GM12878 (cell line): ENCODE measurements around the gene NCKAP5L. TPM values are rescaled to one million over a fixed set of nuclear protein-coding genes. Genes with fewer than 3 reads are reported as not detected.

Experiments
- ASH2L ChIP-seq: fragments of 300-600, 200-600 bp; sonication (generic); IDR thresholded peaks from 2 replicates; pipeline ENCODE4 v1.6.1; 2017; ENCODE audit warnings: low read depth, mild to moderate bottlenecking, borderline replicate concordance
- ATF7 ChIP-seq: fragments of 450-650 bp; IDR thresholded peaks from 2 replicates; pipeline ENCODE4 v1.6.1; 2016; ENCODE audit warnings: low read depth, mild to moderate bottlenecking
- CBX3 ChIP-seq: fragments of 200-600 bp; sonication (generic); IDR thresholded peaks from 2 replicates; pipeline ENCODE4 v1.6.1; 2016; ENCODE audit warnings: low read depth, borderline replicate concordance
- EED ChIP-seq: sonication (generic); IDR thresholded peaks from 2 replicates; pipeline ENCODE4 v1.6.1; 2016; ENCODE audit warnings: antibody characterized with exemption, low read depth
- EP300 ChIP-seq, 2 experiments: fragments of 150-350 bp in 1 of 2; IDR thresholded peaks; 2 replicates each; pipeline ENCODE4 v1.6.1; 2011 to 2012; ENCODE audit warnings: low read depth in 2 of 2, low read length in 2 of 2, borderline replicate concordance in 1 of 2, improper control_type of control experiment in 1 of 2, inconsistent platforms in 1 of 2; ENCODE audit not compliant: control insufficient read depth in 1 of 2
- FOXM1 ChIP-seq: IDR thresholded peaks from 2 replicates; pipeline ENCODE4 v1.6.1; 2012; ENCODE audit warnings: low read depth, mild to moderate bottlenecking, inconsistent platforms, low read length, moderate library complexity
- GABPA ChIP-seq: IDR thresholded peaks from 2 replicates; pipeline ENCODE4 v1.6.1; 2014; ENCODE audit warnings: antibody characterized with exemption, low read depth, mild to moderate bottlenecking, inconsistent platforms
- GATAD2B ChIP-seq: fragments of 450-650 bp; conservative IDR thresholded peaks from 2 replicates; pipeline ENCODE4 v1.6.1; 2017; ENCODE audit warnings: low read depth, mild to moderate bottlenecking, moderate library complexity
- KLF5 ChIP-seq: fragments of 450-650 bp; IDR thresholded peaks from 2 replicates; pipeline ENCODE4 v1.6.1; 2014; ENCODE audit warnings: mild to moderate bottlenecking; ENCODE audit not compliant: partially characterized antibody
- MTA2 ChIP-seq: fragments of 450-650 bp; IDR thresholded peaks from 2 replicates; pipeline ENCODE4 v1.6.1; 2016; ENCODE audit warnings: low read depth, mild to moderate bottlenecking, moderate library complexity
- MYB ChIP-seq: fragments of 150-350 bp; IDR thresholded peaks from 2 replicates; pipeline ENCODE4 v1.6.1; 2014; ENCODE audit warnings: mild to moderate bottlenecking, low read depth, low read length, borderline replicate concordance
- NFYB ChIP-seq: IDR thresholded peaks from 2 replicates; pipeline ENCODE4 v1.6.1; 2011; ENCODE audit warnings: low read depth, mild to moderate bottlenecking, low read length, improper control_type of control experiment, moderate library complexity; ENCODE audit not compliant: insufficient read depth
- NR2C2 ChIP-seq: IDR thresholded peaks from 2 replicates; pipeline ENCODE4 v1.6.1; 2011; ENCODE audit warnings: borderline replicate concordance, low read depth; ENCODE audit not compliant: control insufficient read depth, insufficient read length
- POLR2AphosphoS5 ChIP-seq: IDR thresholded peaks from 2 replicates; pipeline ENCODE4 v1.6.1; 2011; ENCODE audit warnings: mild to moderate bottlenecking, low read length, inconsistent platforms
- RAD21 ChIP-seq: IDR thresholded peaks from 2 replicates; pipeline ENCODE4 v1.6.1; 2011; ENCODE audit warnings: mild to moderate bottlenecking, low read depth, low read length, moderate library complexity; ENCODE audit not compliant: insufficient read depth
- RUNX3 ChIP-seq: IDR thresholded peaks from 2 replicates; pipeline ENCODE4 v1.6.1; 2012; ENCODE audit warnings: low read length, inconsistent platforms
- SIX5 ChIP-seq: IDR thresholded peaks from 2 replicates; pipeline ENCODE4 v1.6.1; 2011; ENCODE audit warnings: mild to moderate bottlenecking, low read depth, low read length, moderate library complexity; ENCODE audit not compliant: severe bottlenecking
- SMAD5 ChIP-seq: IDR thresholded peaks from 2 replicates; pipeline ENCODE4 v1.6.1; 2016; ENCODE audit warnings: antibody characterized with exemption, low read depth
- SMC3 ChIP-seq: IDR thresholded peaks from 2 replicates; pipeline ENCODE4 v1.6.1; 2011; ENCODE audit warnings: low read length, improper control_type of control experiment, borderline replicate concordance
- SREBF1 ChIP-seq: IDR thresholded peaks from 2 replicates; pipeline ENCODE4 v1.6.1; 2012; ENCODE audit warnings: mild to moderate bottlenecking, low read length
- TARDBP ChIP-seq: IDR thresholded peaks from 2 replicates; pipeline ENCODE4 v1.6.1; 2016; ENCODE audit warnings: borderline replicate concordance
- TCF7 ChIP-seq: IDR thresholded peaks from 2 replicates; pipeline ENCODE4 v1.6.1; 2014; ENCODE audit warnings: antibody characterized with exemption, borderline replicate concordance
- YY1 ChIP-seq: IDR thresholded peaks from 2 replicates; pipeline ENCODE4 v1.6.1; 2011; ENCODE audit warnings: low read depth, mild to moderate bottlenecking, low read length
- ZBED1 ChIP-seq: IDR thresholded peaks from 2 replicates; pipeline ENCODE4 v1.6.1; 2016; ENCODE audit warnings: borderline replicate concordance
- ZNF24 ChIP-seq: fragments of 450-650 bp; IDR thresholded peaks from 2 replicates; pipeline ENCODE4 v1.6.1; 2017; ENCODE audit warnings: antibody characterized with exemption, mild to moderate bottlenecking
- ZNF622 ChIP-seq: fragments of 450-650 bp; IDR thresholded peaks from 2 replicates; pipeline ENCODE4 v1.6.1; 2017; ENCODE audit warnings: mild to moderate bottlenecking, inconsistent platforms
- ZZZ3 ChIP-seq: IDR thresholded peaks from 2 replicates; pipeline ENCODE4 v1.6.1; 2011; ENCODE audit warnings: low read depth; ENCODE audit not compliant: control insufficient read depth, insufficient read length
- polyA plus RNA-seq, 11 experiments: library from polyadenylated mRNA; depleted of rRNA in 4 of 11; unstranded in 6 of 11; stranded (reverse) in 5 of 11; fragments of >200 nt; fragmentation: Nextera tagmentation in 4 of 11; fragmentation: Illumina TruSeq in 1 of 11; extraction: Ambion mirVana in 4 of 11; extraction: Trizol in 1 of 11; gene quantifications; 1 replicate in 1 of 11; 2 replicates in 10 of 11; pipeline versions ENCODE4 v1.2.1 to v1.2.3, GENCODE V29; 2011 to 2016; ENCODE audit warnings: inconsistent platforms in 2 of 11, missing spikeins in 2 of 11, low read depth in 1 of 11
- total RNA-seq, 4 experiments: library from RNA; depleted of rRNA in 3 of 4; stranded (reverse); fragments of >200 nt in 3 of 4; fragmentation: Illumina TruSeq in 1 of 4; extraction: Trizol in 1 of 4; gene quantifications; 2 replicates each; pipeline versions ENCODE4 v1.2.1 to v1.2.3, GENCODE V29; 2013 to 2021
- TF ChIP-seq, protein P1 (sequence below): IDR thresholded peaks from 2 replicates; pipeline ENCODE4 v1.6.1; 2011; ENCODE audit warnings: borderline replicate concordance, low read depth, mild to moderate bottlenecking, moderate library complexity, low read length; ENCODE audit not compliant: insufficient read depth, poor library complexity, severe bottlenecking
- TF ChIP-seq, protein P2 (sequence below), 3 experiments: IDR thresholded peaks in 2 of 3; conservative IDR thresholded peaks in 1 of 3; 2 replicates each; pipeline ENCODE4 v1.5.1; 2011; ENCODE audit warnings: low read depth in 3 of 3, low read length in 3 of 3, mild to moderate bottlenecking in 3 of 3, control low read depth in 2 of 3, moderate library complexity in 2 of 3, inconsistent platforms in 1 of 3, mixed read lengths in 1 of 3; ENCODE audit not compliant: control insufficient read depth in 2 of 3, insufficient read depth in 1 of 3; ENCODE audit errors: extremely low read depth in 1 of 3

Gene NCKAP5L
- total and polyA plus RNA-seq, 10 of the 15 experiments (the other 5 are each of a cell fraction or from before 2014, with no cell fraction given): 0.03 to 15.8 (median 4.4) TPM

DNA sequence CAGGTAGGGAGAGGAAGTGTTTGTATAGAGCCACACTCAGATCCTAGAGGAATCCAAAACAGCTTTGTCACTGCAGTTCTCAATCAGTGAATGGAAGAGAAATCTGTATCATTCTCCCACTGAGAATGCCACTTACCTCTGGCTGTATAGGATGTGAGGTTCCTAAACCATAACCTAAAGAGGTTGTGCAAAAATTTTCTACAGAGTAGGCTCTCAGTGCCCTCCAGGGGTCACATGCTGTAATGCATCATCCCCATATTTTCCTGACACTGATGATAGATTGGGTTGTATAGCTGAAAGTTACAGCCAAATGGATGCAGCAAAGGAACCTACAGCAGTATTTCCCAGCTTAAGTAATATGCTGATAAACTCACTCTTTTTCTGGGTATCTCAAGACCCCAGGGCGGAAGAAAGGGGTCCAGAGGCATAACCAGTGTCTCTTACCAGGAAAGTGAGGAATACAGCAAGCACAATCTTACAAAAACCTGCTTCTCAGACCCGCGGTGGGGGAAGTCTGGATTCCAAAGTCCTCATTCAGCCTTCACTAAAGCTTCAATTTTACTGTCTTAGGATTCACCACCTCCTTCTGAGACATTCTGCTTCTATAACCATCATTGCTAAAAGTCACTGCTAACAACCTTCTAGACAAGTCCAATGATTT lies 10.9 kb upstream of the NCKAP5L start (continued):
- TF ChIP-seq FOXM1: no peak
- TF ChIP-seq RUNX3: peak; percentile 14; the same call in 1 of the 2 replicates
- 0 out of 2 replicates have a peak, but pooled peaks have one; percentile 24 for TF ChIP-seq YY1
- no peak for TF ChIP-seq ZNF24
- TF ChIP-seq TARDBP: no peak
- no peak for TF ChIP-seq ZNF622
- no peak for TF ChIP-seq SIX5
- no peak for TF ChIP-seq ZBED1
- no peak for TF ChIP-seq NR2C2
- TF ChIP-seq KLF5: no peak
- TF ChIP-seq, protein P1, sequence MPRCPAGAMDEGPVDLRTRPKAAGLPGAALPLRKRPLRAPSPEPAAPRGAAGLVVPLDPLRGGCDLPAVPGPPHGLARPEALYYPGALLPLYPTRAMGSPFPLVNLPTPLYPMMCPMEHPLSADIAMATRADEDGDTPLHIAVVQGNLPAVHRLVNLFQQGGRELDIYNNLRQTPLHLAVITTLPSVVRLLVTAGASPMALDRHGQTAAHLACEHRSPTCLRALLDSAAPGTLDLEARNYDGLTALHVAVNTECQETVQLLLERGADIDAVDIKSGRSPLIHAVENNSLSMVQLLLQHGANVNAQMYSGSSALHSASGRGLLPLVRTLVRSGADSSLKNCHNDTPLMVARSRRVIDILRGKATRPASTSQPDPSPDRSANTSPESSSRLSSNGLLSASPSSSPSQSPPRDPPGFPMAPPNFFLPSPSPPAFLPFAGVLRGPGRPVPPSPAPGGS: no peak
- TF ChIP-seq MTA2: no peak
- no peak for TF ChIP-seq TCF7
- no peak for TF ChIP-seq GABPA
- no peak for TF ChIP-seq POLR2AphosphoS5
- TF ChIP-seq EP300 (IDR thresholded peaks at IDR 0.05; ENCODE audit: borderline replicate concordance in 1 of 2, control insufficient read depth in 1 of 2, low read depth in 2 of 2, low read length in 2 of 2): no peak
- no peak for TF ChIP-seq SREBF1
- TF ChIP-seq EED: no peak
- TF ChIP-seq ZZZ3: no peak
- no peak for TF ChIP-seq ATF7
- TF ChIP-seq GATAD2B: no peak
- no peak for TF ChIP-seq ASH2L
- TF ChIP-seq, protein P2, sequence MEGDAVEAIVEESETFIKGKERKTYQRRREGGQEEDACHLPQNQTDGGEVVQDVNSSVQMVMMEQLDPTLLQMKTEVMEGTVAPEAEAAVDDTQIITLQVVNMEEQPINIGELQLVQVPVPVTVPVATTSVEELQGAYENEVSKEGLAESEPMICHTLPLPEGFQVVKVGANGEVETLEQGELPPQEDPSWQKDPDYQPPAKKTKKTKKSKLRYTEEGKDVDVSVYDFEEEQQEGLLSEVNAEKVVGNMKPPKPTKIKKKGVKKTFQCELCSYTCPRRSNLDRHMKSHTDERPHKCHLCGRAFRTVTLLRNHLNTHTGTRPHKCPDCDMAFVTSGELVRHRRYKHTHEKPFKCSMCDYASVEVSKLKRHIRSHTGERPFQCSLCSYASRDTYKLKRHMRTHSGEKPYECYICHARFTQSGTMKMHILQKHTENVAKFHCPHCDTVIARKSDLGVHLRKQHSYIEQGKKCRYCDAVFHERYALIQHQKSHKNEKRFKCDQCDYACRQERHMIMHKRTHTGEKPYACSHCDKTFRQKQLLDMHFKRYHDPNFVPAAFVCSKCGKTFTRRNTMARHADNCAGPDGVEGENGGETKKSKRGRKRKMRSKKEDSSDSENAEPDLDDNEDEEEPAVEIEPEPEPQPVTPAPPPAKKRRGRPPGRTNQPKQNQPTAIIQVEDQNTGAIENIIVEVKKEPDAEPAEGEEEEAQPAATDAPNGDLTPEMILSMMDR (IDR thresholded peaks at IDR 0.05 in 2 of 3, conservative IDR thresholded peaks at IDR 0.05 in 1 of 3; ENCODE audit: control insufficient read depth in 2 of 3, extremely low read depth in 1 of 3, insufficient read depth in 1 of 3, low read depth in 3 of 3, low read length in 3 of 3): peak; percentile 76 to 89 (median 88); a peak in 5 of 6 replicates
- TF ChIP-seq CBX3: no peak
- peak; percentile 93 for TF ChIP-seq RAD21
- no peak for TF ChIP-seq NFYB
- TF ChIP-seq SMAD5: no peak
- TF ChIP-seq SMC3: peak; percentile 94
- no peak for TF ChIP-seq MYB
